HG02610 (cell line): ENCODE measurements around the gene TCEA3.
"Not testable (repeated sequence)": the region's sequence is repeated elsewhere in the genome, so short reads cannot be mapped to it uniquely, and the experiment has no call there.

ENCODE experiments used
- ATAC-seq: cut with Tn5 transposase; IDR thresholded peaks from one replicate; pipeline ENCODE4 v1.9.1; 2021; ENCODE audit warnings: mild to moderate bottlenecking, moderate library complexity; ENCODE audit not compliant: unreplicated experiment

TCEA3 gene

DNA sequence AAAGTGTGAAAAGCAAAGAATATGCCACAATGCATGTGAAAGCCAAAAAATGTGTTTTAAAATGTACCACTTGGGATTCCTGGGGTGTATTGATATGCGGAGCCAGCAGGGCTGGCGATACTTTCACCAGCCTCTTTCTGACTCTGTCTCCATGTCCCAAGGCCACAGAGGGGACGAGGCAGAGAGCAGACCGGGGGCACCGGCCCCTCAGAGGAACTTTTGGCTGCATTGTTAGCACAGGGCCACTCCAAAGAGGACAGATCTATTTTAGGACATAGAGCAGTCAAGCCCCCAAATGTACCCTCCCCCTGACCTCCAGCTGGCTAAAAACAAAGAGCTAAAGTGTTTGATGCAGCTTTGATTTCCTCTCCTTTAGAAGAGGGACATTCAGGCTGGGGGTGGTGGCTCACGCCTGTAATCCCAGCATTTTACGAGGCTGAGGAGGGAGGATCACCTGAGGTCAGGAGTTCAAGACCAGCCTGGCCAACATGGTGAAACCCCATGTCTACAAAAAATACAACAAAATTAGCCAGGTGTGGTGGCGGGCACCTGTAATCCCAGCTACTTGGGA lies 29.3 kb downstream of the TCEA3 start:
- no peak for ATAC-seq

- ATAC-seq: no peak
Observed at GRCh38 chr1:23394684-23395083, 29.9 kb downstream of the TCEA3 start.

DNA sequence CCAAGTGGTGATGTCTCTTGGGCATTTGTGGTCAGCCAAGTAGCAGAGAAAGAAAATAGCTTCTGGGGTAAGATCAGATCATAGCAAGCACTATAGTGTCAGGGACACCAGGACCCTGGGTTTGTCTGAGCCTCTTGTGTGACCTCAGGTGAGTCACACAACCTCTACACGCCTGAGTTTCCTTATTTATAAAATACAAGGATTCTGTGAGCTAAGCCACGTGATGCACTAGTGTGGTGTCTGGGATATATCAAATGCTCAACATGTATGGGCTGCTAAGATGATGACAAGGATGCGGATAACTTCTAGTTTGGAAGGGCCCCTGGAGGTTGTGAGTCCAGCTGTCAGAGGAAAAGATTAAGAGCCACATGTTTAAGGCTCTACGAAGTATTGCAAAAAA lies 30.4 kb downstream of the TCEA3 start:
- no peak for ATAC-seq

DNA sequence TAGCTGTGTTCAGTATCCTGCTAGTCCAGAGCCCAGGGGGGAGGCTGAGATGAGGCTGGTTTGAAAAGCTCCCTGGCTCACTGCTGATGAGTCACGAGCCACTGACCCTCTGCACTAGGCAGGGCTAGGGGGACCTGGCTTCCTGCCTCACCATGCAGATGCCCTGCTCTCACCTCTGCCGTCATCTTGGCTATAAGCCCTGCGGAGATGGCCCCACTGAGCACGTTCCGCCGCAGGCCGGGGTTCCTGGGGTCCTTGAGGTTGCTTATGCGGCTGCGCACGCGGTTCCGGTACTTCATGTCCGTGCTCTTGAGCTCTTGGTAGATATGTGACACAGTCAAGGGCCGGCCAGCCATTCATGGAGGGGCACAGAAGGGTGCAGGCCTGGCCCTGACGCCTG lies 30.8 kb downstream of the TCEA3 start:
- no peak for ATAC-seq

DNA sequence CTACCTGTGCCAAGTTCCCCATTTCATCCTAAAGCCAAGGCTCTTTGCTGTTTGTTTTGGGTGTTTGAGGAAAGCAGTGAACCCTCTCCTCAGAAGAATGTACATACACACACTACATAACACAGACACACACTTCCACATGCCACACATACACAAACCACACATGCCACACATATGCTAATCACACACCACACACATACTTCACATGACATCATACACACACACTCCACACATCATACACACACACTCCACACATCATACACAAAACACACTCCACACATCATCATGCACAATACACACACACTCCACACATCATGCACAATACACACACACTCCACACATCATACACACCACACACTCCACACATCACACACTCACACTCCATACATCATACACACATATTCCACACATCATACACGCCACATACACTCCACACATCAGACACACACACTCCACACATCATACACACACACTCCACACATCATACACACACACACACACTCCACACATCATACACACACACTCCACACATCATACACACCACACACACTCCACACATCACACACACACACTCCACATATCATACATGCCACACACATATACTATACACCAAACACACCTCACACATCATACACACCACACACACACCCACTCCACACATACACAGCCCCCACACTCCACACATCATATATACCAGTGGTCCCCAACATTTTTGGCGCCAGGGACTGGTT lies 32.3 kb downstream of the TCEA3 start:
- no peak for ATAC-seq

DNA sequence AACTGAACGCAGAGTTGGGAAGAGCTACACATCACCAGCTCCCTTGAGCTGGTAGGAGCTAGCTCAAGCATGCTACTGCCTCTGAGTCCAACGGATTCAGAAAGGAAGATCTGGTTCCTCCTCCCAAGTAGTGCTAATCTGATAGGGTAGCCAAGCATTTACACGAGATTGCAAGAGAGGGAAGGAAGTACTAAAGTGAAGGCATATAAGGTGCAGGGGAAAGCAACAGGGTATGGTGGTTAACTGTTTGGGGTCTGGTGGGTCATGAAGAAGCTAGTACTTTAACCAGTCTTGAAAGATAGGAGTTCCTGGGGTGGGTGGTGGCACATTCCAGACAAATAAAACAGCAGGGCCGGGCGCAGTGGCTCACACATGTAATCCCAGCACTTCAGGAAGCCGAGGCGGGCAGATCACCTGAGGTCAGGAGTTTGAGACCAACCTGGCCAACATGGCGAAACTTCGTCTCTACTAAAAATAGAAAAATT lies 34.7 kb downstream of the TCEA3 start:
- ATAC-seq: no peak

DNA sequence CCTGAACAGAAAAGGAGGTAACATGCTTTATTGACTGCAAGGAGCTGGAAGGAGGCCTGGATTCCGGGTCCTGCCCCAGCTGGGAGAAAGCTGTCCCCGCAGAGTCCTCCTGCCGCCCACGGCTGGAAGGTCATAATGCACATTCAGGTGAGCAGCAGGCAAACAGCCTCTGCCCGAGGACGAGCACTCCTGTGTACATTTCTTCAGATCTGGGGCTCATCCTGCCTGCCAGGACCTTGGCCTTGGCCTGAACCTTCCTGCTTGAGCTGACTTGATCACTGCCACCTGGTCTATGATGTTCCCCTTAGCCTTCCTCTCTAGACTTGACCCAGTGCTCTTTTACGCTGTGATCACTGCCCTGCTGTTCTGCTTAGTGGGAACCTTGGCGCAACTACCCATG lies 37.1 kb downstream of the TCEA3 start:
- no peak for ATAC-seq

- ATAC-seq: no peak
Observed at GRCh38 chr1:23385119-23385621, 39.4 kb downstream of the TCEA3 start.

- no peak for ATAC-seq
Observed at GRCh38 chr1:23384312-23385058, 40.1 kb downstream of the TCEA3 start.

- no peak for ATAC-seq
Observed at GRCh38 chr1:23383577-23384311, 40.8 kb downstream of the TCEA3 start.

- no peak for ATAC-seq
Observed at GRCh38 chr1:23381233-23381885, 43.2 kb downstream of the TCEA3 start.

GRCh38 chr1:23380719-23381118 lies 43.8 kb downstream of the TCEA3 start:
- ATAC-seq: no peak

DNA sequence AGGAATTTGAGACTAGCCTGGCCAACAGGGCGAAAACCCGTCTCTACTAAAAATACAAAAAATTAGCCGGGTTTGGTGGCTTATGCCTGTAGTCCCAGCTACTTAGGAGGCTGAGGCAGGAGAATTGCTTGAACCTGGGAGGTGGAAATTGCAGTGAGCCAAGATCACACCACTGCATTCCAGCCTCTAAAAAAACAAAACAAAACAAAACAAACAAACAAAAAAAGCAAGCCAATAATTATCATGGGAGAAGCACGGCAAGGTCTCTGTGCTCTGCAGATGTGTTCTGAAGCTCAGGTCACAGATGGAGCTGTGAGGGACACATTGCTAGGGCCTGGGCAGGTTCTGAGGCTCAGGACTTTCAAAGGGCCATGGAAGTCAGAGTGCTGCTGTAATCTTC lies 44.3 kb downstream of the TCEA3 start:
- not testable (repeated sequence) for ATAC-seq

GRCh38 chr1:23376890-23377811 lies 47.4 kb downstream of the TCEA3 start:
- no peak for ATAC-seq

- not testable (repeated sequence) for ATAC-seq
Observed at GRCh38 chr1:23374079-23374735, 50.3 kb downstream of the TCEA3 start.

GRCh38 chr1:23371987-23372880 lies 52.3 kb downstream of the TCEA3 start:
- ATAC-seq: no peak

GRCh38 chr1:23370709-23371584 lies 53.6 kb downstream of the TCEA3 start:
- no peak for ATAC-seq
